Fibroblast of lung (primary cell): ENCODE results near the gene LEFTY2.

Experiments used
- EZH2 ChIP-seq: IDR thresholded peaks from 2 replicates; pipeline ENCODE4 v1.5.1; 2012; ENCODE audit warnings: low read length, control low read depth, mild to moderate bottlenecking; ENCODE audit errors: missing control alignments
- TF ChIP-seq, protein P1 (sequence below), 2 donors: IDR thresholded peaks in 1 of 2; conservative IDR thresholded peaks in 1 of 2; 1 replicate in 1 of 2; 2 replicates in 1 of 2; pipeline ENCODE4 v1.5.1; 2011 to 2012; ENCODE audit warnings: low read length in 2 of 2, control low read depth in 1 of 2, inconsistent platforms in 1 of 2, low read depth in 1 of 2, mild to moderate bottlenecking in 1 of 2

DNA sequence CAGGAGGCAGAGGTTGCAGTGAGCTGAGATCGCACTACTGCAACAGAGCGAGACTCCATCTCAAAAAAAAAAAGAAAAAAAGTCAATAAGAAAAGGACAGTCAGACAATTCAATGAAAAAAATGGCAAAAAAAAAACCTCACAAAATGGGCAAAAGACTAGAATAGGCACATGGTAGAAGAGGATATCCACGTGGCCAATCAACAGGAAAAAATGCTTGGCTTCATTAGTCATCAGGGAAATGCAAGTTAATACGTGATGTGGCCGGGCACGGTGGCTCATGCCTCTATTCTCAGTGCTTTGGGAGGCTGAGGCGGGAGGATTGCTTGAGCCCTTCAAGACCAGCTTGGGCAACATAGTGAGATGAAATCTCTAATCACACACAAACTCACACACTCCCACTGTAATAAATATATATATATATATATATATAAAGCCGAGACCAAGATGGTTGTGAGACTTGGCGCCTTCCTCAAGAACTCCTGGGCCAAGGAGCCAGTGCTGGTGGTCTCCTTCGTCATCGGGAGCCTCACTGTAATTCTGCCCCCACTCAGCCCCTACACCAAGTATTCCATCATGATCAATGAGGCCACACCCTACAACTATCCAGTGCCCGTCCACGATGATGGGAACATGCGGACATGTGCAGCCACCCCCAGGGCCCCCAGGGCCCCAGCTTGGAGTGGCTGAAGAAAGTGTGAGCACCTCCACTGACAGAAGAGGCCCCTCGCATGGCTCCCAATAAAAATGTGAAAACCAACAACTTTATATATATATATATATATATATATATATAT is 22.9 kb upstream of the LEFTY2 start:
- TF ChIP-seq, protein P1, sequence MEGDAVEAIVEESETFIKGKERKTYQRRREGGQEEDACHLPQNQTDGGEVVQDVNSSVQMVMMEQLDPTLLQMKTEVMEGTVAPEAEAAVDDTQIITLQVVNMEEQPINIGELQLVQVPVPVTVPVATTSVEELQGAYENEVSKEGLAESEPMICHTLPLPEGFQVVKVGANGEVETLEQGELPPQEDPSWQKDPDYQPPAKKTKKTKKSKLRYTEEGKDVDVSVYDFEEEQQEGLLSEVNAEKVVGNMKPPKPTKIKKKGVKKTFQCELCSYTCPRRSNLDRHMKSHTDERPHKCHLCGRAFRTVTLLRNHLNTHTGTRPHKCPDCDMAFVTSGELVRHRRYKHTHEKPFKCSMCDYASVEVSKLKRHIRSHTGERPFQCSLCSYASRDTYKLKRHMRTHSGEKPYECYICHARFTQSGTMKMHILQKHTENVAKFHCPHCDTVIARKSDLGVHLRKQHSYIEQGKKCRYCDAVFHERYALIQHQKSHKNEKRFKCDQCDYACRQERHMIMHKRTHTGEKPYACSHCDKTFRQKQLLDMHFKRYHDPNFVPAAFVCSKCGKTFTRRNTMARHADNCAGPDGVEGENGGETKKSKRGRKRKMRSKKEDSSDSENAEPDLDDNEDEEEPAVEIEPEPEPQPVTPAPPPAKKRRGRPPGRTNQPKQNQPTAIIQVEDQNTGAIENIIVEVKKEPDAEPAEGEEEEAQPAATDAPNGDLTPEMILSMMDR (conservative IDR thresholded peaks at IDR 0.05 in 1 of 2, IDR thresholded peaks at IDR 0.05 in 1 of 2; ENCODE audit: low read depth in 1 of 2, low read length in 2 of 2), result no peak
- TF ChIP-seq EZH2, result no peak
